GM12878 (cell line): ENCODE data around the gene VMAC.

Source experiments
- POLR2A ChIP-seq: IDR thresholded peaks from 2 replicates; pipeline ENCODE4 v1.6.1; 2011; ENCODE audit warnings: low read depth, mild to moderate bottlenecking, low read length
- TF ChIP-seq, protein P1 (sequence below): fragments of 450-650 bp; IDR thresholded peaks from 2 replicates; pipeline ENCODE4 v1.6.1; 2017; ENCODE audit warnings: mild to moderate bottlenecking, moderate library complexity

DNA sequence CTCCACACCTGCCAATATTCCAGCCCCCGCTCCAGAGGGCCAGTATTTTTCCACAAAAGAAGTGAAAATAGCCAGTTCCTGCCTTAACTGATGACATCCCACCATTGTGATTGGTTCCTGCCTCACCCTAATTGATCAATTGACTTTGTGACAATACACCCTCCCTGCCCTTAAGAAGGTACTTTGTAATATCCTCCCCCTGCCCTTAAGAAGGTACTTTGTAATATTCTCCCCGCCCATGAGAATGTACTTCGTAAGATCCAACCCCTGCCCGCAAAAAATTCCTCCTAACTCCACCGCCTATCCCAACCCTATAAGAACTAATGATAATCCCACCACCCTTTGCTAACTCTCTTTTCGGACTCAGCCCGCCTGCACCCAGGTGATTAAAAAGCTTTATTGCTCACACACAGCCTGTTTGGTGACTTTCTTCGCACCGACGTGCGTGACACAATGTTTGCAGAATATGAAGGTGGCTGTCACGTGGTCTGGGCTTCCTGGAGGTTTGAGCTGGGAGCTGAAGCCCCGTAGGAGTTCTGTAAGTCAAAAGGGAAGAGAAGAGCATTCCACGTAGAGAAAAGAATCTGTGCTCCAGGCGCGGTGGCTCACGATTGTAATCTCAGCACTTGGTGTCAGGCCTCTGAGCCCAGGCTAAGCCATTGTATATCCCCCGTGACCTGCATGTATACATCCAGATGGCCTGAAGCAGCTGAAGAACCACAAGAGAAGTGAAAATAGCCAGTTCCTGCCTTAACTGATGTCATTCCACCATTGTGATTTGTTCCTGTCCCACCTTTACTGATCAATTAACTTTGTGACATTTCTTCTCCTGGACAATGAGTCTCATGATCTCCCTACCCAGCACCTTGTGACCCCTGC is 47.2 kb upstream of the VMAC start:
- TF ChIP-seq, protein P1, sequence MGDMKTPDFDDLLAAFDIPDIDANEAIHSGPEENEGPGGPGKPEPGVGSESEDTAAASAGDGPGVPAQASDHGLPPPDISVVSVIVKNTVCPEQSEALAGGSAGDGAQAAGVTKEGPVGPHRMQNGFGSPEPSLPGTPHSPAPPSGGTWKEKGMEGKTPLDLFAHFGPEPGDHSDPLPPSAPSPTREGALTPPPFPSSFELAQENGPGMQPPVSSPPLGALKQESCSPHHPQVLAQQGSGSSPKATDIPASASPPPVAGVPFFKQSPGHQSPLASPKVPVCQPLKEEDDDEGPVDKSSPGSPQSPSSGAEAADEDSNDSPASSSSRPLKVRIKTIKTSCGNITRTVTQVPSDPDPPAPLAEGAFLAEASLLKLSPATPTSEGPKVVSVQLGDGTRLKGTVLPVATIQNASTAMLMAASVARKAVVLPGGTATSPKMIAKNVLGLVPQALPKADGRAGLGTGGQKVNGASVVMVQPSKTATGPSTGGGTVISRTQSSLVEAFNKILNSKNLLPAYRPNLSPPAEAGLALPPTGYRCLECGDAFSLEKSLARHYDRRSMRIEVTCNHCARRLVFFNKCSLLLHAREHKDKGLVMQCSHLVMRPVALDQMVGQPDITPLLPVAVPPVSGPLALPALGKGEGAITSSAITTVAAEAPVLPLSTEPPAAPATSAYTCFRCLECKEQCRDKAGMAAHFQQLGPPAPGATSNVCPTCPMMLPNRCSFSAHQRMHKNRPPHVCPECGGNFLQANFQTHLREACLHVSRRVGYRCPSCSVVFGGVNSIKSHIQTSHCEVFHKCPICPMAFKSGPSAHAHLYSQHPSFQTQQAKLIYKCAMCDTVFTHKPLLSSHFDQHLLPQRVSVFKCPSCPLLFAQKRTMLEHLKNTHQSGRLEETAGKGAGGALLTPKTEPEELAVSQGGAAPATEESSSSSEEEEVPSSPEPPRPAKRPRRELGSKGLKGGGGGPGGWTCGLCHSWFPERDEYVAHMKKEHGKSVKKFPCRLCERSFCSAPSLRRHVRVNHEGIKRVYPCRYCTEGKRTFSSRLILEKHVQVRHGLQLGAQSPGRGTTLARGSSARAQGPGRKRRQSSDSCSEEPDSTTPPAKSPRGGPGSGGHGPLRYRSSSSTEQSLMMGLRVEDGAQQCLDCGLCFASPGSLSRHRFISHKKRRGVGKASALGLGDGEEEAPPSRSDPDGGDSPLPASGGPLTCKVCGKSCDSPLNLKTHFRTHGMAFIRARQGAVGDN = no peak
- no peak for TF ChIP-seq POLR2A
